Activated T-helper 17 cell treated with anti-CD3 and anti-CD28 coated beads, Interleukin-2, amount 50 U/mL, for 72 hours (primary cell): Measurements from ENCODE around the gene TP53BP2. TPM values are rescaled to one million over a fixed set of nuclear protein-coding genes. Genes with fewer than 3 reads are reported as not detected.
"Not testable (repeated sequence)": the region's sequence is repeated elsewhere in the genome, so short reads cannot be mapped to it uniquely, and the experiment has no call there.

ENCODE experiments used
- ATAC-seq: fragments of 150-1000 bp; cut with Tn5 transposase; replicated peaks from 2 replicates; pipeline ENCODE4 v1.10.0; 2021; ENCODE audit warnings: mild to moderate bottlenecking, moderate library complexity
- H3K27ac Mint-ChIP-seq: one replicate; pipeline ENCODE4 v1.8.0; 2022; ENCODE audit warnings: mixed read lengths
- H3K27me3 Mint-ChIP-seq: one replicate; pipeline ENCODE4 v1.8.0; 2022; ENCODE audit warnings: mixed read lengths
- H3K36me3 Mint-ChIP-seq: one replicate; pipeline ENCODE4 v1.8.0; 2022; ENCODE audit warnings: low read depth, mild to moderate bottlenecking, mixed read lengths
- H3K4me1 Mint-ChIP-seq: one replicate; pipeline ENCODE4 v1.8.0; 2022; ENCODE audit warnings: mixed read lengths
- H3K4me3 Mint-ChIP-seq: one replicate; pipeline ENCODE4 v1.8.0; 2022; ENCODE audit warnings: mild to moderate bottlenecking, mixed read lengths
- H3K9me3 Mint-ChIP-seq: one replicate; pipeline ENCODE4 v1.8.0; 2022; ENCODE audit warnings: mixed read lengths
- total RNA-seq, 2 donors: library from RNA; stranded (reverse); gene quantifications; one replicate each; pipeline ENCODE4 v1.2.3, GENCODE V29; 2022

The TP53BP2 gene
- total RNA-seq, 2 donors from 2014 or later: 37.4 to 38.4 TPM

- H3K27ac Mint-ChIP-seq, H3K4me3 Mint-ChIP-seq, H3K4me1 Mint-ChIP-seq, H3K9me3 Mint-ChIP-seq, H3K27me3 Mint-ChIP-seq, ATAC-seq, H3K36me3 Mint-ChIP-seq: not testable (repeated sequence)
Observed at GRCh38 chr1:223864599-223865368, 19.0 kb upstream of the TP53BP2 start.

- no peaks in the 10 kb centered on the region for H3K9me3 Mint-ChIP-seq
- H3K27me3 Mint-ChIP-seq: no peaks in the 10 kb centered on the region
- no peak for ATAC-seq
- H3K27ac Mint-ChIP-seq: no peak overlapping the region
- no peak overlapping the region for H3K4me3 Mint-ChIP-seq
- no peaks in the 10 kb centered on the region for H3K36me3 Mint-ChIP-seq
- no peaks in the 10 kb centered on the region for H3K4me1 Mint-ChIP-seq
Observed at GRCh38 chr1:223864084-223864483, 18.3 kb upstream of the TP53BP2 start.

GRCh38 chr1:223861904-223862303 lies 16.2 kb upstream of the TP53BP2 start:
- Mint-ChIP-seq H3K9me3 (no peaks in the 10 kb centered on the region), H3K27me3 (no peaks in the 10 kb centered on the region), H3K4me3 (no peak overlapping the region), H3K27ac (no peak overlapping the region), H3K36me3 (no peaks in the 10 kb centered on the region), H3K4me1 (no peaks in the 10 kb centered on the region)
- ATAC-seq: no peak

- H3K4me3 Mint-ChIP-seq: no peak overlapping the region
- no peaks in the 10 kb centered on the region for H3K9me3 Mint-ChIP-seq
- H3K4me1 Mint-ChIP-seq: no peaks in the 10 kb centered on the region
- H3K36me3 Mint-ChIP-seq: no peaks in the 10 kb centered on the region
- no peak overlapping the region for H3K27ac Mint-ChIP-seq
- H3K27me3 Mint-ChIP-seq: no peaks in the 10 kb centered on the region
- no peak for ATAC-seq
Observed at GRCh38 chr1:223860051-223860622, 14.4 kb upstream of the TP53BP2 start.

- H3K27ac Mint-ChIP-seq: no peak overlapping the region
- H3K4me3 Mint-ChIP-seq: no peak overlapping the region
- no peaks in the 10 kb centered on the region for H3K27me3 Mint-ChIP-seq
- no peak for ATAC-seq
- no peaks in the 10 kb centered on the region for H3K9me3 Mint-ChIP-seq
- H3K36me3 Mint-ChIP-seq: no peaks in the 10 kb centered on the region
- H3K4me1 Mint-ChIP-seq: no peaks in the 10 kb centered on the region
Observed at GRCh38 chr1:223859058-223859457, 13.3 kb upstream of the TP53BP2 start.

- no peak overlapping the region for H3K27ac Mint-ChIP-seq
- no peaks in the 10 kb centered on the region for H3K36me3 Mint-ChIP-seq
- peaks cover 5% of the 10 kb centered on the region for H3K27me3 Mint-ChIP-seq
- H3K9me3 Mint-ChIP-seq: no peaks in the 10 kb centered on the region
- no peak for ATAC-seq
- H3K4me3 Mint-ChIP-seq: no peak overlapping the region
- no peaks in the 10 kb centered on the region for H3K4me1 Mint-ChIP-seq
Observed at GRCh38 chr1:223856386-223856785, 10.6 kb upstream of the TP53BP2 start.

- Mint-ChIP-seq H3K27me3 (peaks cover 5% of the 10 kb centered on the region), H3K27ac (no peak overlapping the region), H3K36me3 (no peaks in the 10 kb centered on the region), H3K4me1 (peaks cover 7% of the 10 kb centered on the region), H3K9me3 (no peaks in the 10 kb centered on the region), H3K4me3 (no peak overlapping the region)
- ATAC-seq: no peak
Observed at GRCh38 chr1:223853748-223854147, 8.0 kb upstream of the TP53BP2 start.

GRCh38 chr1:223853275-223853674 lies 7.5 kb upstream of the TP53BP2 start:
- Mint-ChIP-seq H3K4me3 (no peak overlapping the region), H3K27me3 (peaks cover 5% of the 10 kb centered on the region), H3K36me3 (no peaks in the 10 kb centered on the region), H3K4me1 (peaks cover 7% of the 10 kb centered on the region), H3K27ac (no peak overlapping the region), H3K9me3 (no peaks in the 10 kb centered on the region)
- no peak for ATAC-seq

- no peak for ATAC-seq
- no peaks in the 10 kb centered on the region for H3K36me3 Mint-ChIP-seq
- peaks cover 5% of the 10 kb centered on the region for H3K27me3 Mint-ChIP-seq
- no peak overlapping the region for H3K27ac Mint-ChIP-seq
- H3K4me1 Mint-ChIP-seq: peaks cover 14% of the 10 kb centered on the region
- H3K4me3 Mint-ChIP-seq: no peak overlapping the region
- H3K9me3 Mint-ChIP-seq: no peaks in the 10 kb centered on the region
Observed at GRCh38 chr1:223852337-223852736, 6.6 kb upstream of the TP53BP2 start.

- Mint-ChIP-seq H3K4me3 (peak overlapping the region; percentile 18), H3K27me3 (peaks cover 5% of the 10 kb centered on the region), H3K27ac (no peak overlapping the region), H3K4me1 (peaks cover 19% of the 10 kb centered on the region), H3K9me3 (no peaks in the 10 kb centered on the region), H3K36me3 (peaks cover 7% of the 10 kb centered on the region)
- no peak for ATAC-seq
Observed at GRCh38 chr1:223849352-223850254, 3.9 kb upstream of the TP53BP2 start.

- H3K27ac Mint-ChIP-seq: no peak overlapping the region
Observed at GRCh38 chr1:223848536-223848935, 2.8 kb upstream of the TP53BP2 start.

GRCh38 chr1:223847781-223848345 lies 2.1 kb upstream of the TP53BP2 start:
- ATAC-seq: no peak
- peaks cover 14% of the 10 kb centered on the region for H3K36me3 Mint-ChIP-seq
- H3K27ac Mint-ChIP-seq: peak overlapping the region; percentile 90
- peaks cover 27% of the 10 kb centered on the region for H3K4me1 Mint-ChIP-seq
- no peaks in the 10 kb centered on the region for H3K9me3 Mint-ChIP-seq
- peak overlapping the region; percentile 89 for H3K4me3 Mint-ChIP-seq
- H3K27me3 Mint-ChIP-seq: peaks cover 5% of the 10 kb centered on the region

More at GRCh38 chr1:223848536-223848935, 2.8 kb upstream of the TP53BP2 start:
- no peak for ATAC-seq
- no peak overlapping the region for H3K4me3 Mint-ChIP-seq
- peaks cover 14% of the 10 kb centered on the region for H3K36me3 Mint-ChIP-seq
- peaks cover 27% of the 10 kb centered on the region for H3K4me1 Mint-ChIP-seq
- H3K9me3 Mint-ChIP-seq: no peaks in the 10 kb centered on the region
- peaks cover 5% of the 10 kb centered on the region for H3K27me3 Mint-ChIP-seq

- Mint-ChIP-seq H3K27ac (peak overlapping the region; percentile 98), H3K36me3 (peaks cover 15% of the 10 kb centered on the region), H3K4me1 (peaks cover 34% of the 10 kb centered on the region), H3K4me3 (peak overlapping the region; percentile 95), H3K27me3 (no peaks in the 10 kb centered on the region), H3K9me3 (no peaks in the 10 kb centered on the region)
- ATAC-seq: peak; percentile 22
Observed at GRCh38 chr1:223845037-223845809, 524 bp downstream of the TP53BP2 start.

GRCh38 chr1:223844787-223845036 lies 1.0 kb downstream of the TP53BP2 start:
- Mint-ChIP-seq H3K36me3 (peaks cover 19% of the 10 kb centered on the region), H3K9me3 (no peaks in the 10 kb centered on the region), H3K4me1 (peaks cover 34% of the 10 kb centered on the region), H3K27ac (peak overlapping the region; percentile 98), H3K4me3 (peak overlapping the region; percentile 95), H3K27me3 (no peaks in the 10 kb centered on the region)
- ATAC-seq: peak; percentile 55
